ENCODE results near the gene AK6.
"Not testable (repeated sequence)": the region's sequence is repeated elsewhere in the genome, so short reads cannot be mapped to it uniquely, and the experiment has no call there.

The AK6 gene

GRCh38 chr5:69369340-69370121, at the start of gene AK6, which contains the start of the genes RAD17 and TAF9:
AK6 (minus strand) TSS chr5:69369520; CDS start chr5:69369490, 30 bp downstream.
RAD17 (plus strand) TSS chr5:69369818; CDS start chr5:69372209, 2,391 bp downstream.
TAF9 (minus strand) TSS chr5:69369520; CDS start chr5:69365737, 3,783 bp downstream.
- peak; percentile 73 for DNase-seq (ENCODE audit: low read depth)

- DNase-seq (ENCODE audit: low read depth) = no peak
Measured at GRCh38 chr5:69418554-69418953, 49.2 kb upstream of the AK6 start.

DNA sequence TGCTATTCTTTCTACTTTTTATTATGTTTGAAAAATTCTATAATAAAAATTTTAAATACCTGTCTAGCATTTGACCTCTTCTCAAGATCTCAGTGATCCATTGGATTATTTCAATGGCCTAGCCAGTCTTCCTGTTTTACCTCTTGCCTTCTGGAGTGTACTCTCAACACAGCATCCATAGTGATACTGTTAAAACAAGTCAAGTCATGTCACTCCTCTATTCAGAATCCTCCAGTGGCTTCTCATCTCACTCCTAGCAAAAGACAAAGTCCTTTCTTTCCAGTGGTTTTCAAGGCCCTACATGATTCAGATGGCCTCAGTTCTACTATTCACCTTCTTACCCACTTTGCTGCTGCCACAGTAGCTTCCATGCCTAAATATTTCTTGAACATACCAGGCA, 47.4 kb upstream of the AK6 start:
- no peak for DNase-seq (ENCODE audit: low read depth)

- DNase-seq (ENCODE audit: low read depth) = no peak
Measured at GRCh38 chr5:69416180-69416579, 46.9 kb upstream of the AK6 start.

DNA sequence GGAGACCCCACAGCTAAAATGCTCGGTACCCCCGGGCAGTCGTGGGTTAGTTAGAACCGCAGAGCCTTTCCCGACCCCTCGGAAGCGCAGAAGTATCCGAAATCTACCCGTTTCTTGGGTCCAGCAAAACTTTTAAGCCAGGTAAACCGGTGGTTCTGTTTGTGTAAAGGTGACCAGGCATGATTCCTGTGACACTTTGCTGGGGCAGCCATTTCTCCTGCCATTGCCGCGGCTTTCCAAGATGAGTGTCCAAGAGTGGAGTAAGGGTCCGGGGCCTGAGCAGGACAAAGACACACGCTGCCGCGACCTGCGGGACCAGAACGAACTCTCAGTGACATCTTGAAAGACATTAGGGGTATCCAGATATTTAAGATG, 46.3 kb upstream of the AK6 start:
- no peak for DNase-seq (ENCODE audit: low read depth)

DNA sequence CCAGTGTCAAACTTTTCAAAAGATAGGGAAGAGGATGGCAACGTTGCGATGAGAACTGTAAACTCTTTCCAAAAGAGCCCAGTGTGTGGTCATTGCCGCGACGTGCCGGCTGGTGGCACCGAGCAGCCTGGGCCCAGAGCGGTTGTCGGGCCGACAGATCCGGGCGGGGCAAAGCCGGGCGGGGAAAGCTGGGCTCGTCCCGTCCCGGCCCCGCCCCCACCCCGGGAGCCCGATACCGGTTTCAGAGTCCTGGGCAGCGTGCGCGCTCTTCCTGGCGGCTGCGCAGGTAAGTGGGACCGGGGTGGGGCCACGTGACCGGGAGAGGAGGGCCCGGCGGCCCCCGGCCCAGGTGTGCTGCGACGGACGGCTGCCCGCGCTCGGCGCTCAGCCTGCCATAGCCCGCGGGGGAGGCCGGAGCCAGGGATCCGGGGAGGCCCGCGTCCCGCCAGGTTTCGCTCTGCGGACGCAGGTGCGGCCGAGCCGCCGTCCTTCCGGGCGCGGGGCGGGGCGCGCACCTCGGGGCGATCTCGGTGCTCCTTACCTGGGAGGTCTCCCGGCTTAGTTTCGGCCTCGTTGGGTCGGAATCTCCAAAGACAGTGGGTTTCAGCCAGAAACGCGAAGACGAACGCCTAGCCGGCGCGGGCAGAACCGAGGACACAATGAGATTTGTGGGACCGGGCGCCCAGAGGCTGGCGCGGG, 45.7 kb upstream of the AK6 start, which contains the start of gene MARVELD2:
MARVELD2 (plus strand) TSS at position 232 of the 699 bp plus-strand sequence. CDS start 4,270 bp downstream, outside the sequence.
- DNase-seq (ENCODE audit: low read depth) = no peak

GRCh38 chr5:69404659-69405330, 35.5 kb upstream of the AK6 start:
- no peak for DNase-seq (ENCODE audit: low read depth)

DNA sequence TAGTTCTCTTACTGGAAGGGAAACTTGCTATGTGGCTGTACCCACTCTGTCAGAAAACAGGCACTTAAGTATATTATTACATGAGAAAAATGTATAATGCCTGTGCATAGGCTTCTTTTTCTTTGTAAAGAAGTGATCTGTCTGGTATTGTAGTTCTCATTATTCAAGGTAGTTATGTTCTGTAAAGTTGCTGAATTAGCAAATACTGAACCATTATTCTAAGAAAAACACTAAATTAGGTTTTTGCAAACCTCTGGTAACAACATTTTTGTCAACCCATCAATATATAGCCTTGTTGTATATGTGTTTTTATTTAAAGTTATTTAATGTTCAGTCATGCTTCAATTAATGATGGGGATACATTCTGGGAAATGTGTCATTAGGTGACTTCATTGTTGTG, 9.1 kb upstream of the AK6 start:
- DNase-seq (ENCODE audit: low read depth) = no peak

DNA sequence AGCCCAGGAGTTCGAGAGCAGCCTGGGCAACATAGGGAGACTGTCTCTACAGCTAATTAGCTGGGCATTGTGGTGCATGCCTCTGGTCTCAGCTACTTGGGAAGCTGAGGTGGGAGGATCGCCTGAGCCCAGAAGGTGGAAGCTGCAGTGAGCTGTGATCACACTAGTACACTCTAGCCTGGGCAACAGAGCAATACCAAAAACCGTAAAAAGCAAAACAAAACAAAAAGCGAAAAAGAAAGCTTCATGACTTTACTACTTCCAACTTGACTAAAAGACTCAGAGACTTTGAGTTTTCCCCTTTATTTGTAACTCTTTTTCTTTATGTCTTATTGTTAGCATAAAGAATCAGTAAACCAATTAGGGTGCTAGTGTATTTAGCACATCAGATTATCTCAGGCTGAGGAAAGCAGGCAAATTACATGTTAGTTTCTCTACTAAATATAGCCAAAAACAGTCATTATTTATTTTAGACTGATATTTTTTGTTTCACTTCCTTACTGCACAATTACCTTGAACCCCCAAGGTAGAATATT, 5.7 kb upstream of the AK6 start:
- no peak for DNase-seq (ENCODE audit: low read depth)

- DNase-seq (ENCODE audit: low read depth) = no peak
Measured at GRCh38 chr5:69372394-69372793, 3.1 kb upstream of the AK6 start.

- DNase-seq (ENCODE audit: low read depth) = not testable (repeated sequence)
Measured at GRCh38 chr5:69370335-69370734, 1.0 kb upstream of the AK6 start.

DNA sequence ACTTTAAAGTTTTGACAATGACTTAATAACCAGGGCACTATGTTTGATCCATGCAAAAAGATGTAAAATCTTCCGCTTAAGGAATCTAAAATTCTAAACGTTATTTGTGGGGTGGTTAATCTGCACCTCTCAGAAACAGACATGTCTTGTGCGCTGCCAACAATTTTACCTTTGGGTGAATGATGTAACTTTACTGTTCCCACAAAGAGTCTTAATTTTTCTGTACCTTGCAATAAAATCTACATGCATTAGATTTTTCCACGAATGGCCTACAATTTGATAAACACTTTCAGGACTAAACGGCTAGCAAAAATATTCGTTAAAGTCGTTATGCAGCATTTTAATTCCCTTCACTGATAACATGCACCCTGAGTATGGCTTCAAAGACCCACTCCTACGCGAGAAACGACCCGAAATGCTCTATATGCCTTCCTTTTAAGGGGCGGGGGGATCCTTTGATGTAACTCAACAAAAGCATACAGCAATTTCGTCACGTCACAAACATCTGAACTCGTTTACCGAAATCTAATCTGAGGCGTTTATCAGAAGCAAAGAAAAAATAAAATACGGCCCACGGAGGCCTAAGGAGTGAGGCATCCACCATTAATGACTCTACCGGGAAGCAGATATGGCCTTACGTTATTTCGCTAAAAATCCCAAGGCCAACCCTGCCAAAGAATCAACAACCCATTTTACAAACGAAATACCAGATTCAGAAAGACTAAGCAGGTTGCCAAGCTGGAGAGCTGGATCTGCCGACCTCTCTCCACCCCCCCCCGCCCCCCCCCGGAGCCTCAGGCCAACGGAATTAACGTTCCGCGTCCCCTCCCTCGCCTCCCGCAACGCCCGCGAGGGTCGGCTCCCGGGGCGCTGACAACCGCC, 621 bp downstream of the AK6 start:
- peak; percentile 9 for DNase-seq (ENCODE audit: low read depth)

- DNase-seq (ENCODE audit: low read depth) = no peak
Measured at GRCh38 chr5:69367697-69368279, 1.5 kb downstream of the AK6 start.

GRCh38 chr5:69364850-69365249, 4.5 kb downstream of the AK6 start:
- DNase-seq (ENCODE audit: low read depth) = no peak

GRCh38 chr5:69364414-69364813, 4.9 kb downstream of the AK6 start:
- DNase-seq (ENCODE audit: low read depth) = no peak

- DNase-seq (ENCODE audit: low read depth) = no peak
Measured at GRCh38 chr5:69360442-69360841, 8.9 kb downstream of the AK6 start.

- DNase-seq (ENCODE audit: low read depth) = no peak
Measured at GRCh38 chr5:69359699-69360098, 9.6 kb downstream of the AK6 start.

DNA sequence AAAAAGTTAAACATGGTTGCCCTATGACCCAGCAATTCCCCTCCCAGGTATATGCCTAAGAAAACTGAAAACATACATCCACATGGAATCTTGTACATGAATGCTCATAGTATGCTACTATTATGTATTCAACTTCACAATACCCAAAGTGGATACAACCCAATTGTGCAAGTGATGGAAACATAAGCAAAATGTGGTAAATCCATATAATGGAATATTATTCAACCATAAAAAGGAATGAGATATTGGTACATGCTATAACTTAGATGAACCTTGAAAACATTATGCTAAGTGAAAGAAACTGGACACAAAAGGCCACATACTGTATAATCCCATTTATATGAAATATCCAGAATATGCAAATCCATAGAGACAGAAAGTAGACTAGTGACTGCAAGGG, 18.7 kb downstream of the AK6 start:
- DNase-seq (ENCODE audit: low read depth) = no peak

DNA sequence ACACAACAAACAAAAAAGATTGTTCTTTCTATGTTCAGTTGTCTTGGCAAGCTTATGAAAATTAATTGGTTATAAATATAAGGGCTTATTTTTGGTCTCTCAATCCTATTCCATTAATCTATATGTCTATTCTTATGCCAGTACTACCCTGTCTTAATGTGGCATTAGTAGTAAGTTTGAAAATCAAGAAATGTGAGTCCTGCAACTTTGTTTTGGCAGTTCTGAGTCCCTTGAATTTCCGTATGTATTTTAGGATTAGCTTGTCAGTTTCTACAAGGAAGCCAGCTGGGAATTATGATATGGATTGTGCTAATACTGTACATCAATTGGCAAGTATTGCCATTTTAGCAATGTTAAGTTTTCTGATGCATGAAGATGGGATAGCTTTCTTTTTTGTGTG, 26.2 kb downstream of the AK6 start:
- no peak for DNase-seq (ENCODE audit: low read depth)

DNA sequence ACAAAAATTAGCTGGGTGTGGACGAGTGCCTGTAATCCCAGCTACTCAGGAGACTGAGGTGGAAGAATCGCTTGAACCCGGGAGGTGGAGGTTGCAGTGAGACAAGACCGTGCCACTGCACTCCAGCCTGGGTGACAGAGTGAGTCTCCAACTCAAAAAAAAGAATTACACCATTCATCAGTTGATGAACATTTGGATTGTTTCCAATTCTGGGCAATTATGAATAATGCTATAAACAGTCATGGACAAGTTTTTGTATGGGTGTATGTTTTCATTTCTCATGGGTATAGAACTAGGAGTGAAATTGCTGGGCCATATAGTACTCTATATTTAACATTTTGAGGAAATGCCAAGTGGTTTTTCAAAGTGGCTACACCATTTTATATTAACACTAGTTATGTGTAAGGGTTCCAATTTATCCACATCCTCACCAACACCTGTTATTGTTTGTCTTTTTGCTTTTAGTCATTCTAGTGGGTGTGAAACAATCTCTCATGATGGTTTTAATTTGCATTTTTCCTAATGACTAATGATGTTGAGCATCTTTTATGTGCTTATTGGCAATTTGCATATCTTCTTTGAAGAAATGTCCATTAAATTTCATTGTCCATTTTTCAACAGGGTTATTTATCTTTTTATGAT, 27.7 kb downstream of the AK6 start:
- no peak for DNase-seq (ENCODE audit: low read depth)

Data from HS-27A (cell line).